Sigmoid colon (tissue), 7 donors: Measurements from ENCODE around the gene GPBP1. TPM values are rescaled to one million over a fixed set of nuclear protein-coding genes. Genes with fewer than 3 reads are reported as not detected.
A peak's percentile ranks its signal among the peaks of the same experiment; 100 is the strongest.

Source experiments
- DNase-seq: peaks from one replicate; pipeline ENCODE4 v3.0.0-alpha.2; 2019
- H3K27ac ChIP-seq, 4 donors: fragments of 200-600 bp; sonication (generic); one replicate each; pipeline ENCODE4 v1.5.1; 2016 to 2019; ENCODE audit warnings: mild to moderate bottlenecking in 1 of 4
- H3K27me3 ChIP-seq, 3 donors: fragments of 200-600 bp; sonication (generic); one replicate each; pipeline ENCODE4 v1.5.1; 2019; ENCODE audit warnings: mild to moderate bottlenecking in 1 of 3
- H3K36me3 ChIP-seq, 4 donors: fragments of 200-600 bp; sonication (generic); one replicate each; pipeline ENCODE4 v1.5.1; 2016 to 2019
- H3K4me1 ChIP-seq, 4 donors: fragments of 200-600 bp; sonication (generic); one replicate each; pipeline ENCODE4 v1.5.1; 2017 to 2019
- H3K4me3 ChIP-seq, 4 donors: fragments of 200-600 bp; sonication (generic); one replicate each; pipeline ENCODE4 v1.5.1; 2017 to 2019; ENCODE audit warnings: mild to moderate bottlenecking in 2 of 4, moderate library complexity in 1 of 4
- H3K9me3 ChIP-seq, 4 donors: fragments of 200-600 bp in 3 of 4; sonication (generic) in 3 of 4; one replicate each; pipeline versions ENCODE4 v1.5.1 to v1.6.1; 2013 to 2019
- EP300 ChIP-seq, 4 donors: sonication (generic); formaldehyde crosslinking; IDR thresholded peaks; one replicate each; pipeline ENCODE4 v1.6.1; 2017; ENCODE audit warnings: antibody characterized with exemption in 4 of 4
- POLR2A ChIP-seq, 2 donors: fragments of 450-650 bp; IDR thresholded peaks; one replicate each; pipeline ENCODE4 v1.6.1; 2016; ENCODE audit warnings: antibody characterized with exemption in 2 of 2, mild to moderate bottlenecking in 2 of 2, moderate library complexity in 2 of 2
- POLR2AphosphoS5 ChIP-seq, 4 donors: sonication (generic); formaldehyde crosslinking; IDR thresholded peaks; one replicate each; pipeline ENCODE4 v1.6.1; 2017; ENCODE audit warnings: antibody characterized with exemption in 4 of 4
- WGBS, 2 donors: extraction: QIAGEN DNeasy Blood & Tissue Kit; methylation state at CpG; one replicate each; pipeline ENCODE4 v1.1.7; 2013; 5-methylcytosine and 5-hydroxymethylcytosine counted together
- intact Hi-C: fragments of 100-400 bp; cut with DNase I; formaldehyde crosslinking; loops from one replicate; pipeline ENCODE4 v1.15.1; 2023
- polyA plus RNA-seq, 3 donors: library from polyadenylated mRNA; stranded (reverse); fragments of 200-250 nt; gene quantifications; one replicate each; pipeline ENCODE4 v1.2.3, GENCODE V29; 2013
- total RNA-seq, 4 donors: library from RNA; depleted of rRNA; stranded (reverse); fragments of >200 nt; gene quantifications; one replicate each; pipeline ENCODE4 v1.1.0, GENCODE V29; 2016
- TF ChIP-seq, protein P1 (sequence below), 4 experiments: fragments of 450-650 bp in 3 of 4; fragments of 200-600 bp in 1 of 4; IDR thresholded peaks; one replicate each; pipeline ENCODE4 v1.5.1; 2016 to 2019; ENCODE audit warnings: antibody characterized with exemption in 4 of 4, mild to moderate bottlenecking in 3 of 4, moderate library complexity in 2 of 4
- donor health status: healthy with polysubstance abuse.
- donor health status: Bipolar disorder and iron deficiency.
- donor health status: healthy.

Gene GPBP1
- total and polyA plus RNA-seq, 7 donors, result 32.4 to 69.2 (median 52.3) TPM

DNA sequence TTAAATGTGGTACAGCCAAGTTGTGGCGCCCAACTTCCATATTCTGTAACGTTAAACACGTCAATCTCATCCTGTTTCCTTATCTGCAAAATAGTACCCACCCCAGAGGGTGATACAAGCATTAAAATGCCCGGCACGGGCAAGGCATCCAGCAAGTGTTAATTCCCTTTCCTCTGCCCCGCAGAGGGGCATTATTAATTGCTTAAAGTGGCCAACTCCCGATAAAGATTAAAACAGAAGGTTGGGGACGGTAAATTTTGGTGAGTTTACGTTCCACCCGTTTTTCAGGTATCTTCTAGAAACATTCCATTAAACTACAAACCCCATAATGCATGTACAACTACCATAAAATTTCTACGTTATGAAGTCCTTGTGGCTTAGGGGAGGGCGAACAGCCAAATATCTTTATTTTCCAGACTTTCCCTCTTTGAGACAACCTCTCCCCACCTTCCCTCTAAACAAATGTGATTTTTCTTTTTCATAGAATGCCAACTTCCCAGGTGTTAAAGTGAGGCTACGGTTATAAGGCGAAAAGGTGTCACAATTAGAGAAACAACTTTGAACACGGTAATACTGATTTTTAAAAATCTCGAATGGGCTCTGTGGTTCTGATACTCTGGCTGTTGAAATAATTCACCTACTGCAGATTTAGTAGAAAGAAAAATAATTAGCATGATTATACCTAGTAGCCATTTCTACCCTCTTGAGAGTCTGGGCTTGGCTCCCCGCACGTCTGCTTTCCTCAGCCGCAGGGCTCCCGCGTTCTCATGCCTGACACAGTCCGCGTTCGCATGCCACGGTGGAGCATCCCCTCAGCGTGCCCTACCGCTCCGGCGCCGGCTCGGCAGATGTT is 1.2 kb upstream of the GPBP1 start:
- 1% methylated on average over 31 of the region's 31 CpGs for WGBS, 2 donors
- Histone ChIP-seq H3K36me3 (no peaks in the 10 kb centered on the region), H3K27ac (peak overlapping the region; percentile 95 to 100 (median 98)), H3K27me3 (no peaks in the 10 kb centered on the region), H3K4me3 (peak overlapping the region; percentile 76 to 88 (median 86)), H3K4me1 (peaks cover 0 to 40% (median 21%) of the 10 kb centered on the region in 4 donors), H3K9me3 (no peaks in the 10 kb centered on the region)
- TF ChIP-seq, protein P1, sequence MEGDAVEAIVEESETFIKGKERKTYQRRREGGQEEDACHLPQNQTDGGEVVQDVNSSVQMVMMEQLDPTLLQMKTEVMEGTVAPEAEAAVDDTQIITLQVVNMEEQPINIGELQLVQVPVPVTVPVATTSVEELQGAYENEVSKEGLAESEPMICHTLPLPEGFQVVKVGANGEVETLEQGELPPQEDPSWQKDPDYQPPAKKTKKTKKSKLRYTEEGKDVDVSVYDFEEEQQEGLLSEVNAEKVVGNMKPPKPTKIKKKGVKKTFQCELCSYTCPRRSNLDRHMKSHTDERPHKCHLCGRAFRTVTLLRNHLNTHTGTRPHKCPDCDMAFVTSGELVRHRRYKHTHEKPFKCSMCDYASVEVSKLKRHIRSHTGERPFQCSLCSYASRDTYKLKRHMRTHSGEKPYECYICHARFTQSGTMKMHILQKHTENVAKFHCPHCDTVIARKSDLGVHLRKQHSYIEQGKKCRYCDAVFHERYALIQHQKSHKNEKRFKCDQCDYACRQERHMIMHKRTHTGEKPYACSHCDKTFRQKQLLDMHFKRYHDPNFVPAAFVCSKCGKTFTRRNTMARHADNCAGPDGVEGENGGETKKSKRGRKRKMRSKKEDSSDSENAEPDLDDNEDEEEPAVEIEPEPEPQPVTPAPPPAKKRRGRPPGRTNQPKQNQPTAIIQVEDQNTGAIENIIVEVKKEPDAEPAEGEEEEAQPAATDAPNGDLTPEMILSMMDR (IDR thresholded peaks at IDR 0.05), result no peak
- no peak for TF ChIP-seq EP300 (IDR thresholded peaks at IDR 0.05)
- no peak for TF ChIP-seq POLR2AphosphoS5 (IDR thresholded peaks at IDR 0.05)
- TF ChIP-seq POLR2A (IDR thresholded peaks at IDR 0.05), result no peak
- peak; percentile 87 for DNase-seq
- intact Hi-C loops, result loop anchor here (2.0 to 5.0 kb wide), 4 partner anchors 48 to 355 kb away; partner anchors contain the start of genes MAP3K1, MIER3 and SETD9

DNA sequence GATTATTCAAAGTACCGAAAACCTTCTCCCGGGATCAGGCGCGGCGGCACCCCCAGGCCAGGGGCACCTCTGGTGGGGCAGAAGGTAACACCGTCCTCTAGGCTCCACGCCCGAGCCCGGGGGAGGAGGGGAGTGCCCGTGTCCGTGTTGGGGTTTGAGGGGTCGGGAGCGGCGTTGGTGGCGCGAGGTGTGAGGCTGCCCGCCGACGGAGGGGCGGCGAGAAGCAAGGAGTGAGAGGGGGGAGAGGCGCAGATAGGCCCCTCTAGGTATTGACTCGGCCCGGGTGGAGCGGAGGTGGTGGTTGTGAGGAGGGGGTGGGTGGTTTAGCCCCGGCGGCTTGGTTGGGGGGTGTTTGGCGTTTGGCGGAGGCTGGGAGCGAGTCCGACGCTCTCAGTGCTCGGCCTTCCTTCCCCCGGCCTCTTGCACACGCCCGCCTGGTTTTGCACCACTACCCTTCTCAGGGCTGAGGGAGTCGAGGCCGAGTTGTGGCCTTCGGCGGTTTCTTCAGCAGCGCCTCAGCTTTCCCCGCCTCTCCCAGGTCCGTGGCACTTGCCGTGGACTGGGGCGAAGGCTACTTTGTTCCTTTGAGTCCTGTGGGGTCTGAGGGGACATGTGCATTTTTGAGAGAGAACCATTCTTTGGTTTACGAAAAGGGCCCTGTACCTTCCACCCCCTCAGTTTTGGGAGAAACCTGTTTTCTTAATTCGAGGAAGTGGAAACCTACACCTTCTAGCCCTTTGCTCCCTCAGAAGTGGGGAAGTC is 450 bp downstream of the GPBP1 start:
- no peaks in the 10 kb centered on the region for H3K9me3 ChIP-seq
- H3K4me3 ChIP-seq, result peak overlapping the region; percentile 76 to 88 (median 86)
- peak overlapping the region; percentile 95 to 100 (median 98) for H3K27ac ChIP-seq
- no peaks in the 10 kb centered on the region for H3K27me3 ChIP-seq
- peaks cover 0 to 56% (median 37%) of the 10 kb centered on the region in 4 donors for H3K4me1 ChIP-seq
- no peaks in the 10 kb centered on the region for H3K36me3 ChIP-seq
- DNase-seq, result peak; percentile 71
- WGBS, 2 donors, result 0% methylated on average over 47 of the region's 47 CpGs
- intact Hi-C loops, result loop anchor here (2.0 to 5.0 kb wide), 2 partner anchors 357 to 1180 kb away; partner anchors contain the start of genes IL6ST and MAP3K1
- TF ChIP-seq, protein P1 (IDR thresholded peaks at IDR 0.05), result no peak
- TF ChIP-seq EP300 (IDR thresholded peaks at IDR 0.05), result no peak
- TF ChIP-seq POLR2A (IDR thresholded peaks at IDR 0.05), result no peak
- TF ChIP-seq POLR2AphosphoS5 (IDR thresholded peaks at IDR 0.05), result no peak

DNA sequence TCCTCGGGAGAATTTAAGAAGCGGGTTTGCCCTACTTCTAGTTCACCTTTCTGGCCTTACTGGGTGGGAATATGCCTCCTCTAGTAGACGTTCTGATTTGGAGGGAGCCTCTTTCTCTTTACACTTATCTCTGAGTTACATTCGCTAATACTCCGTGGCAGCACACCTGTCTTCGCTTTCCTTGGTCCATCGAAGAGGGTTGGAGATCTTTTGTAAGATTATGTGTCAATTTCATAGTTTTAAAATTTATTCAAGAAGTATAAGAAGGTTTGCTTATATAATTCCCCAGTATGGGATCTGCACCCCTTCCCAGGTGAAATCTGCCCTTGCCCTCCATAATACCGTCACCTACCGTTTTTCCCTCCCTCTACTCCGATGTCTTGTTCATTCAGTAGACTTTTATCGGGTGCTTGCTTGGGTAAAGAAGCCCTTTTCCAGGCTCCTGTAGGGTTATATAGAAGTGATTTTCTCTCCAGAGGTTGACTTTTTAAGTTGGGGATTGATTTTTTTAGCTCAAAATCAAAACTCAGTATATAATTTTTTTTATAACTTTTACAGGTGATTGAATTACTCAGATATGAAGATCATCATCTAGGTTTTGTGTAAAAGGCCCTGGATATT is 1.1 kb downstream of the GPBP1 start:
- no peak for DNase-seq
- Histone ChIP-seq H3K27me3 (no peaks in the 10 kb centered on the region), H3K9me3 (no peaks in the 10 kb centered on the region), H3K36me3 (no peaks in the 10 kb centered on the region), H3K4me3 (peak overlapping the region; percentile 76 to 88 (median 86)), H3K27ac (peak overlapping the region; percentile 95 to 100 (median 98)), H3K4me1 (peaks cover 0 to 63% (median 44%) of the 10 kb centered on the region in 4 donors)
- 0 to 1% methylated on average over 11 of the region's 11 CpGs for WGBS, 2 donors
- intact Hi-C loops, result loop anchor here (2.0 to 5.0 kb wide), 3 partner anchors 358 to 1868 kb away; partner anchors contain the start of genes DHX29, IL6ST, MAP3K1 and MTREX
- TF ChIP-seq, protein P1 (IDR thresholded peaks at IDR 0.05), result no peak
- TF ChIP-seq POLR2A (IDR thresholded peaks at IDR 0.05), result no peak
- no peak for TF ChIP-seq EP300 (IDR thresholded peaks at IDR 0.05)
- TF ChIP-seq POLR2AphosphoS5 (IDR thresholded peaks at IDR 0.05), result no peak

DNA sequence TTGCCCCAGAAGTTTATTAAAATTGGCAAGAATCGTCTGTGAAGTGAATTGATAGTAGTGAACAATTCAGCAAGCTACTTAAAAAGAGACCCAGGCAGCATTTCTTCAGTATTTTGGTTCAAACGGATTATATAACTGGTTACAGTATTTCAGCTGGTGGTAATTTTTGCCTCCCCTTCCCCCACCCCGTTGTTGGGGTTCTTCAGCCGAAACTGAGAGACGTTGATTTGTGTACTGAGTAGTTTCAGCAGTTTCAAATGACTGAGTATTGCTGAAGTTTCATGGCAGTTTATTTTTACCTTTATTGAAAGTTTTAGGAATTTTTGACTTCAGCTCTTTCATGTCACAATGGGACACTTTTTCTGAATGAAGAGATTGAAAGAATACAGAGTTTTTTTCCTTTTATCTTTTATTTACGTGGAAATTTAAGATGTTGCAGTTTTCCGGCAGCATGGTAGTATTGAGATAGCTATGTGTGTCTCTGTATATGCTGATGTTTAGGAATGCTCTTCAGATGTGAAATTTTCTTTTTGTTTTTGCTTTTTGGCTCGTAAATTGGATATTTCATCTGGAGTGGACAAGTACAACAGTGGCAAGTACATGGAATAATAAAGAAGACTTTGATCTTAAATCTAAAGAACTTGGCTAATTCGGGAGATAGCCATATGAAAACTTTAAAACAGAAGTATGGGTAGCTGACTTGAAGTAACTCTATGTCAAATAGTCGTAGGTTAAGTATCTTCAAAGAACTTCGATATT is 1.9 kb downstream of the GPBP1 start:
- Histone ChIP-seq H3K27ac (peak overlapping the region; percentile 95 to 100 (median 98)), H3K27me3 (no peaks in the 10 kb centered on the region), H3K4me1 (peaks cover 0 to 70% (median 51%) of the 10 kb centered on the region in 4 donors), H3K36me3 (no peaks in the 10 kb centered on the region), H3K4me3 (peak overlapping the region; percentile 76 to 88 (median 86)), H3K9me3 (no peaks in the 10 kb centered on the region)
- WGBS, 2 donors, result 1 to 7% methylated on average over 11 of the region's 11 CpGs
- TF ChIP-seq POLR2AphosphoS5 (IDR thresholded peaks at IDR 0.05), result peak in 1 of 4 donors; percentile 17
- TF ChIP-seq, protein P1 (IDR thresholded peaks at IDR 0.05), result no peak
- intact Hi-C loops, result loop anchor here (2.0 to 5.0 kb wide), 2 partner anchors 1181 to 1868 kb away; partner anchors contain the start of genes DHX29, IL6ST and MTREX
- no peak for DNase-seq
